Measurements from ENCODE around the gene ZNF722. TPM values are rescaled to one million over a fixed set of nuclear protein-coding genes. Genes with fewer than 3 reads are reported as not detected.

ZNF722 gene
- not detected in 2 replicates for total RNA-seq

DNA sequence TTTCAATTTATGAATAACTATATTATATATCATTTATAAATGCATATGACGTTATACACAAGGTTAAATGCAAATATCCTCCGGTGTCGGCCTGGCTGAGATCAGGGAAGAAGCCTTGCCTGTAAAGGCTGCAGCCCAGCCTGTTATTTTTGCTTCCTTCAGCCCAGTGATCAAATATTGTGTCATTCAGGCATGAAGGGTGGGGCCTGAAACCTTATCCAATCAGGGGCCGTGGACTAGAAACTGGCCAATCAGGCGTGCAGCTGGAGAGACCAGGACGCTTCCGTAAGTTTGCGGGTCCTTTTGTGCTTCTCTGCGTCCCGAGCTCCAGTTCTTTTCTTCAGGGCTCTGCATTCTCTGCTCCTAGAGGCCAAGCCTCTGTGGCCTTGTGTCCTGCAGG is at the start of gene ZNF722:
ZNF722 (plus strand) TSS at position 301 of the 400 bp plus-strand sequence. CDS start 113 bp downstream, outside the sequence.

DNA sequence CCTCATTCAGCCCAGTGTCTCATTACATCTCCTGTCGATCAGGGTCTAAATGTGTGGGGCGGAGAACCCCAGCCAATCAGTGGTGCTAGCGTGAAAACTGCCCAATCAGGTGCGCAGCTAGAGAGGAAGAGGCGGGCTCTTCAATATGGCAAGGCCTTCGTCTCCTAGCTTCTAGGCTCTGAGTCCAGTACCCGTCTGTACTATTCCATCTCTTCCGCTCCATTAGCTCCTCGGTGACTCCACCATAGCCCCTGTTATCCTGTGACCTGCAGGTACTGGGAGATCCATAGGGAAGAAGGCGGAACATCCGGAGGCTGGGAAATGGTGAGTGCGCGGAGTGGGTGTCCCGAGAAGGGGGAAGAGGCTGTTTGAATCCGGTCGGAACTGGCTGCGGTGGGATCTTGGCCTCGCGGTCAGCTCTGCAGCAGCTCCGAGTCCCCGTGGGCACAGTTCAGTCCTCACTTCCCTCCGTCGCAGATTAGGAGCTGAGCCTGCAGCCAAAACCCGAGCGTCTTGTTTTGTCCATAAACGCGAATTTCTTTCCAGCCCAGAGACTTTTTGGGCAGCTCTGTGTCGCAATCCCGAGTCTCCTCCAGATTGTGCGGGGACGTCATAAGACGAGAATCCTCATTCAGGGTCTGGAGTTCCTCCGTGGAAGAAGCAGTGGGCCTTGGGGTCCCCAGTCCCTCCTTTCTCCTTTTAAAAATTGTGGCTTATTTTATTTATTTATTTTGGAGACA is 46.8 kb downstream of the ZNF722 start, which contains the start of gene ZNF727:
ZNF727 (plus strand) TSS at position 134 of the 740 bp plus-strand sequence; CDS start at position 322, 188 bp downstream.

Small RNA genes lying within 50 kb of the gene (small RNA-seq; reads per million reads assigned to genes)
- gene AC092634.1: not detected
- gene AC092634.7: not detected
- gene VN1R36P: not detected

Other genes starting within 250 kb of the ZNF722 start
- gene ZNF727, start 46.6 kb downstream of the ZNF722 start, total RNA-seq: 0.10 TPM in 1 of 2 replicates, not detected in the other
- gene ZNF735, start 208.4 kb downstream of the ZNF722 start, total RNA-seq: not detected in 2 replicates
- not detected in 2 replicates for gene ZNF679, start 229.6 kb downstream of the ZNF722 start, total RNA-seq

Measured in vein endothelial cell (primary cell).